ENCODE data around the gene CDK9. TPM values are rescaled to one million over a fixed set of nuclear protein-coding genes. Genes with fewer than 3 reads are reported as not detected.
A peak's percentile ranks its signal among the peaks of the same experiment; 100 is the strongest.
"Not testable (repeated sequence)": the region's sequence is repeated elsewhere in the genome, so short reads cannot be mapped to it uniquely, and the experiment has no call there.

The CDK9 gene
- 58.7 TPM for polyA plus RNA-seq (ENCODE audit: insufficient read length)

GRCh38 chr9:127785933-127786772, at the start of gene CDK9:
TSS of gene CDK9 (plus strand) at chr9:127786034. CDS start at chr9:127786149, 115 bp downstream.
- DNase-seq, result peak; percentile 90

- no peak for DNase-seq
These were observed 47.2 kb upstream of the CDK9 start for GRCh38 chr9:127738666-127739065.

GRCh38 chr9:127739614-127740330, 46.1 kb upstream of the CDK9 start:
- DNase-seq, result no peak

- DNase-seq, result no peak
These were observed 43.9 kb upstream of the CDK9 start for GRCh38 chr9:127741831-127742434.

- no peak for DNase-seq
These were observed 43.3 kb upstream of the CDK9 start for GRCh38 chr9:127742435-127743088.

- DNase-seq, result no peak
These were observed 41.3 kb upstream of the CDK9 start for GRCh38 chr9:127744398-127745110.

- no peak for DNase-seq
These were observed 38.8 kb upstream of the CDK9 start for GRCh38 chr9:127746959-127747569.

- DNase-seq, result no peak
These were observed 36.6 kb upstream of the CDK9 start for GRCh38 chr9:127749090-127749787.

GRCh38 chr9:127751269-127752054, 34.4 kb upstream of the CDK9 start:
- DNase-seq, result no peak

GRCh38 chr9:127753148-127753547, 32.7 kb upstream of the CDK9 start:
- no peak for DNase-seq

GRCh38 chr9:127753622-127754021, 32.2 kb upstream of the CDK9 start:
- no peak for DNase-seq

GRCh38 chr9:127754099-127755060, 31.5 kb upstream of the CDK9 start:
- no peak for DNase-seq

GRCh38 chr9:127755061-127756060, 30.5 kb upstream of the CDK9 start:
- no peak for DNase-seq

GRCh38 chr9:127756233-127756632, 29.6 kb upstream of the CDK9 start:
- DNase-seq, result no peak

- DNase-seq, result not testable (repeated sequence)
These were observed 29.1 kb upstream of the CDK9 start for GRCh38 chr9:127756776-127757175.

- no peak for DNase-seq
These were observed 27.0 kb upstream of the CDK9 start for GRCh38 chr9:127758843-127759242.

- no peak for DNase-seq
These were observed 24.8 kb upstream of the CDK9 start for GRCh38 chr9:127761061-127761460.
